Breast epithelium (tissue), 4 donors: ENCODE results near the gene SIL1. TPM values are rescaled to one million over a fixed set of nuclear protein-coding genes. Genes with fewer than 3 reads are reported as not detected.

Experiments used
- DNase-seq, 2 donors: peaks; one replicate each; pipeline ENCODE4 v3.0.0-alpha.2; 2019; ENCODE audit warnings: low spot score in 2 of 2
- H3K27ac ChIP-seq, 2 donors: fragments of 200-600 bp; sonication (generic) in 1 of 2; one replicate each; pipeline ENCODE4 v1.5.1; 2016 to 2019; ENCODE audit warnings: mild to moderate bottlenecking in 1 of 2
- H3K27me3 ChIP-seq, 2 donors: fragments of 200-600 bp; sonication (generic) in 1 of 2; one replicate each; pipeline versions ENCODE4 v1.5.1 to v1.6.0; 2017 to 2019; ENCODE audit warnings: control low read depth in 1 of 2, mild to moderate bottlenecking in 1 of 2
- H3K36me3 ChIP-seq: fragments of 200-600 bp; one replicate; pipeline ENCODE4 v1.5.1; 2019
- H3K4me1 ChIP-seq, 2 donors: fragments of 200-600 bp; sonication (generic); one replicate each; pipeline ENCODE4 v1.5.1; 2016 to 2019; ENCODE audit warnings: control low read depth in 1 of 2
- H3K4me3 ChIP-seq, 3 donors: fragments of 200-600 bp; sonication (generic); 1 replicate in 2 of 3; 2 replicates in 1 of 3; pipeline ENCODE4 v1.5.1; 2016 to 2019; ENCODE audit warnings: mild to moderate bottlenecking in 3 of 3, moderate library complexity in 2 of 3
- H3K9me3 ChIP-seq, 2 donors: fragments of 200-600 bp; sonication (generic) in 1 of 2; one replicate each; pipeline ENCODE4 v1.5.1; 2016 to 2019; ENCODE audit warnings: control low read depth in 1 of 2
- POLR2A ChIP-seq: fragments of 450-650 bp; IDR thresholded peaks from one replicate; pipeline ENCODE4 v1.6.1; 2016; ENCODE audit warnings: antibody characterized with exemption, mild to moderate bottlenecking, moderate library complexity
- POLR2AphosphoS5 ChIP-seq, 3 donors: sonication (generic); formaldehyde crosslinking; IDR thresholded peaks; one replicate each; pipeline ENCODE4 v1.6.1; 2017; ENCODE audit warnings: antibody characterized with exemption in 3 of 3
- intact Hi-C: fragments of 100-400 bp; cut with DNase I; formaldehyde crosslinking; loops from one replicate; pipeline ENCODE4 v1.15.1; 2023; ENCODE audit warnings: low total_unique reads
- total RNA-seq, 3 donors: library from RNA; depleted of rRNA; stranded (reverse); fragments of >200 nt; gene quantifications; one replicate each; pipeline ENCODE4 v1.1.0, GENCODE V29; 2016
- TF ChIP-seq, protein P1 (sequence below), 3 donors: fragments of 450-650 bp; IDR thresholded peaks; one replicate each; pipeline ENCODE4 v1.5.1; 2016 to 2017; ENCODE audit warnings: antibody characterized with exemption in 3 of 3, mild to moderate bottlenecking in 3 of 3, moderate library complexity in 3 of 3

SIL1 gene
- total RNA-seq, 3 donors from 2014 or later = 29.9 to 63.9 (median 48.2) TPM

DNA sequence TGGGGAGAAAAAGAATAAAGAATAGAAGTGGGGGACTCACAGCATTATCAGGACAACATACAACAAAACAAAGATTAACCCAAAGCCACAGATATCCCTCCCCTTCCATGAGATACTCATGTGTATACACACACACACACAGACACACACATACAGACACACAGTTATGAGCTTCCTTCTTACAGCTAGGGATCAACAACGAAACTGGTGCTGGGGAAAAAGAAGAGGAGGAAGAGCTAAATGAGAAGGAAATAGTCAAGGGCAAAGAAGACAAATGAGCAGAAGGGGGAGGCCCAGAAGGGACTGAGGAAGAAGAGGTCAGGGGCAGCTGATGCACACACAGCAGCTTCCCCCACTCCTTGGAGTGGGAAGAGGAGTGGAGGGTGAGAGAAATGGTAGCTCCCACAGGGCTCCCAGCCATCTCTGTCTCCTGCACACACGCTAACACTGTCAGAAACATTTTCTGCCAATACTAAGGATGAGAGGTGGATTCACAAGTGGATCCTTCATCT lies 66.2 kb downstream of the SIL1 start:
- Histone ChIP-seq H3K36me3 (no peaks in the 10 kb centered on the region), H3K4me1 (peaks cover 0 to 9% of the 10 kb centered on the region in 2 donors), H3K9me3 (no peaks in the 10 kb centered on the region), H3K27ac (peak overlapping the region; percentile 85 to 88), H3K27me3 (no peaks in the 10 kb centered on the region), H3K4me3 (no peak overlapping the region)
- intact Hi-C loops = no loop called here
- no peak for DNase-seq
- TF ChIP-seq POLR2AphosphoS5 (IDR thresholded peaks at IDR 0.05) = no peak
- TF ChIP-seq, protein P1, sequence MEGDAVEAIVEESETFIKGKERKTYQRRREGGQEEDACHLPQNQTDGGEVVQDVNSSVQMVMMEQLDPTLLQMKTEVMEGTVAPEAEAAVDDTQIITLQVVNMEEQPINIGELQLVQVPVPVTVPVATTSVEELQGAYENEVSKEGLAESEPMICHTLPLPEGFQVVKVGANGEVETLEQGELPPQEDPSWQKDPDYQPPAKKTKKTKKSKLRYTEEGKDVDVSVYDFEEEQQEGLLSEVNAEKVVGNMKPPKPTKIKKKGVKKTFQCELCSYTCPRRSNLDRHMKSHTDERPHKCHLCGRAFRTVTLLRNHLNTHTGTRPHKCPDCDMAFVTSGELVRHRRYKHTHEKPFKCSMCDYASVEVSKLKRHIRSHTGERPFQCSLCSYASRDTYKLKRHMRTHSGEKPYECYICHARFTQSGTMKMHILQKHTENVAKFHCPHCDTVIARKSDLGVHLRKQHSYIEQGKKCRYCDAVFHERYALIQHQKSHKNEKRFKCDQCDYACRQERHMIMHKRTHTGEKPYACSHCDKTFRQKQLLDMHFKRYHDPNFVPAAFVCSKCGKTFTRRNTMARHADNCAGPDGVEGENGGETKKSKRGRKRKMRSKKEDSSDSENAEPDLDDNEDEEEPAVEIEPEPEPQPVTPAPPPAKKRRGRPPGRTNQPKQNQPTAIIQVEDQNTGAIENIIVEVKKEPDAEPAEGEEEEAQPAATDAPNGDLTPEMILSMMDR (IDR thresholded peaks at IDR 0.05) = no peak
- TF ChIP-seq POLR2A = no peak

DNA sequence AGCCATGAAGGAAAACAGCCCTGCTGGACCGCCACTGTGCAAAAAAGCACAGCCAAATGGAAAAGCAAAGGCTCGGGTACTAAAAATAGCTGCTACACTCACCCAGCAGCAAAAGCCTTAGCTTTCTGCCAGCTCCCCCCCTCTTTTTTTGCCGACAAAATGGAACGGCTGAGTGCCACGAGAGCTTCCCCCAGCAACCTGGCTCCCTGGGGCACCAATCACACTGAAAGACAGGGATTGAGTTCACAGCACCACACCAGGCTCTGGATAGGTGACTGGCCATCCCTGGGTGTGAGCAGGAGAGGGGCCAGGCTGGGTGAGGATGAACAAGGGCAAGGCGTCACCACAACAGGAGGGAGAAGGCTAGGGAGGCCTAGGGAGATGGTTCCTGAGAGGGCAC lies 66.7 kb downstream of the SIL1 start:
- peak in 1 of 2 donors; percentile 34 for DNase-seq
- H3K4me1 ChIP-seq = peaks cover 0 to 9% of the 10 kb centered on the region in 2 donors
- H3K27ac ChIP-seq = peak overlapping the region; percentile 85 to 88

DNA sequence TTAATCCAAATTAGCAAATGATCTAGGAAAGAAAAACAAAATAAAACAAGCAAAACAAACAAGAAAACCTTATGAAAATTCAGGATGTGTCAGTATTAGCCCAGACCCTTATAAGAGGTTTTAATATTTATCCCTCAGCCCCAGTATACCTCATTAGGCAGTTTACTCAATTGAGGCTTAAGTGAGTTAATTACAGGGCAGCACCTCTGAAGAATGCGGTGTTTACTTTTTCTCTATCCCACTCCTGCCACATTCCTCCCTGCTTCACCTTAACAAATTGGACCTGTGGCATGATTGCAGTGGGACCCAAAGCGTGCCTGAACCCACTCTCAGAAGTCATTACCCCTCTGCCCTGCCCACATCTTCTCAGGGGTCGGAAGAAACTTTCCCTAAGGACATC lies 67.1 kb downstream of the SIL1 start:
- intact Hi-C loops = no loop called here
- H3K36me3 ChIP-seq = no peaks in the 10 kb centered on the region
- peaks cover 0 to 9% of the 10 kb centered on the region in 2 donors for H3K4me1 ChIP-seq
- TF ChIP-seq POLR2AphosphoS5 (IDR thresholded peaks at IDR 0.05) (no peak), POLR2A (no peak)
- TF ChIP-seq, protein P1 (IDR thresholded peaks at IDR 0.05) = no peak
- DNase-seq = no peak
- H3K27me3 ChIP-seq = no peaks in the 10 kb centered on the region
- peak overlapping the region in 2 of 3 donors; percentile 4 to 46 for H3K4me3 ChIP-seq
- H3K9me3 ChIP-seq = no peaks in the 10 kb centered on the region
- peak overlapping the region; percentile 85 to 88 for H3K27ac ChIP-seq

More for the DNA sequence above, 66.7 kb downstream of the SIL1 start:
- intact Hi-C loops = no loop called here
- Histone ChIP-seq H3K4me3 (peak overlapping the region in 2 of 3 donors; percentile 4 to 46), H3K27me3 (no peaks in the 10 kb centered on the region), H3K36me3 (no peaks in the 10 kb centered on the region), H3K9me3 (no peaks in the 10 kb centered on the region)
- TF ChIP-seq POLR2A = no peak
- TF ChIP-seq, protein P1 (IDR thresholded peaks at IDR 0.05) = no peak
- TF ChIP-seq POLR2AphosphoS5 (IDR thresholded peaks at IDR 0.05) = no peak

DNA sequence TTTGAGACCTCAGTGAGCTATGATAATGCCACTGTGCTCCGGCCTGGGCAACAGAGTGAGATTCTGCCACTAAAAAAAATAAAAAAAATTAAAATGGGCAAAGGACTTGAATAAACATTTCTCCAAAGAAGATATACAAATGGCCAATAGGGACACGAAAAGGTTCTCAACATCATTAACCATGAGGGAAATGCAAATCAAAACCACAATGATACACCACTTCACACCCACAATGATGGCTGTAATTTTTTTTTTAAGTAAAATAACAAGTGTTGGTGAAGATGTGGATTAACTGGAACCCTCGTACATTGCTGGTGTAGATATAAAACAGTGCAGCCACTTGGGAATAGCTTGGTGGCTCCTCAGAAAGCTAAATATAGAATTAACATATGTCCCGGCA lies 68.0 kb downstream of the SIL1 start:
- intact Hi-C loops = no loop called here
- H3K9me3 ChIP-seq = no peaks in the 10 kb centered on the region
- H3K4me1 ChIP-seq = peaks cover 0 to 9% of the 10 kb centered on the region in 2 donors
- no peak overlapping the region for H3K27ac ChIP-seq
- no peak for DNase-seq
- no peaks in the 10 kb centered on the region for H3K27me3 ChIP-seq
- H3K36me3 ChIP-seq = no peaks in the 10 kb centered on the region
- TF ChIP-seq POLR2AphosphoS5 (IDR thresholded peaks at IDR 0.05) (no peak), POLR2A (no peak)
- TF ChIP-seq, protein P1 (IDR thresholded peaks at IDR 0.05) = no peak
- H3K4me3 ChIP-seq = no peak overlapping the region

DNA sequence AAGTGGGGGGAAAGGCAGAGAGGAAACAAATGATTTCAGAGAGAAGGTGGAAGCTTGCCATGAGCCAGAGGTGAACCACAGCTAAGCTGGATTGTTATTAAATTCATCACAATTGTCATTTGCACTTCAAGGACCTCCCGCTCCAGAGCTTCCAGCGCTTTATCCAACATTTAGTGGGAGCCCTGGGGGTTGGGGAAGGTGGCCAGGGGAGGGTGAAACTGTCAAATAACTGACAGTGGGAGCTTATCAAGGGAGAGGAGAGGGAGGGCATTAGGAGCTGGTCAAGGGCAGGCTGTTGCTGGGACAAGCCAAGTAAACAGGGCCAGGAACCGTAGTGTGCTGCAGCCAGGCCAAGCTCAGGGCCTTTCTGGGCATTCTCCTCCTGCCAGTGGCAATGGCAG lies 71.5 kb downstream of the SIL1 start:
- Histone ChIP-seq H3K36me3 (no peaks in the 10 kb centered on the region), H3K4me1 (peaks cover 0 to 4% of the 10 kb centered on the region in 2 donors), H3K4me3 (no peak overlapping the region), H3K27ac (no peak overlapping the region), H3K9me3 (no peaks in the 10 kb centered on the region), H3K27me3 (no peaks in the 10 kb centered on the region)
- TF ChIP-seq POLR2A (no peak), POLR2AphosphoS5 (IDR thresholded peaks at IDR 0.05) (no peak)
- TF ChIP-seq, protein P1 (IDR thresholded peaks at IDR 0.05) = no peak
- no peak for DNase-seq
- intact Hi-C loops = no loop called here
